Adrenal gland (tissue), 5 donors: ENCODE measurements around the gene PMPCA.

Experiments
- POLR2A ChIP-seq, 2 donors: fragments of 450-650 bp; IDR thresholded peaks; one replicate each; pipeline ENCODE4 v1.6.1; 2017; ENCODE audit warnings: antibody characterized with exemption in 2 of 2, mild to moderate bottlenecking in 2 of 2, moderate library complexity in 1 of 2
- TF ChIP-seq, protein P1 (sequence below), 6 experiments: fragments of 450-650 bp in 4 of 6; fragments of 200-600 bp in 2 of 6; sonication (generic) in 1 of 6; IDR thresholded peaks; 1 replicate in 5 of 6; 2 replicates in 1 of 6; pipeline versions ENCODE4 v1.5.1 to v1.8.0; 2016 to 2021; ENCODE audit warnings: antibody characterized with exemption in 6 of 6, mild to moderate bottlenecking in 2 of 6, moderate library complexity in 1 of 6
- donor health status: DM: no; HTN: no; CAD: no.

DNA sequence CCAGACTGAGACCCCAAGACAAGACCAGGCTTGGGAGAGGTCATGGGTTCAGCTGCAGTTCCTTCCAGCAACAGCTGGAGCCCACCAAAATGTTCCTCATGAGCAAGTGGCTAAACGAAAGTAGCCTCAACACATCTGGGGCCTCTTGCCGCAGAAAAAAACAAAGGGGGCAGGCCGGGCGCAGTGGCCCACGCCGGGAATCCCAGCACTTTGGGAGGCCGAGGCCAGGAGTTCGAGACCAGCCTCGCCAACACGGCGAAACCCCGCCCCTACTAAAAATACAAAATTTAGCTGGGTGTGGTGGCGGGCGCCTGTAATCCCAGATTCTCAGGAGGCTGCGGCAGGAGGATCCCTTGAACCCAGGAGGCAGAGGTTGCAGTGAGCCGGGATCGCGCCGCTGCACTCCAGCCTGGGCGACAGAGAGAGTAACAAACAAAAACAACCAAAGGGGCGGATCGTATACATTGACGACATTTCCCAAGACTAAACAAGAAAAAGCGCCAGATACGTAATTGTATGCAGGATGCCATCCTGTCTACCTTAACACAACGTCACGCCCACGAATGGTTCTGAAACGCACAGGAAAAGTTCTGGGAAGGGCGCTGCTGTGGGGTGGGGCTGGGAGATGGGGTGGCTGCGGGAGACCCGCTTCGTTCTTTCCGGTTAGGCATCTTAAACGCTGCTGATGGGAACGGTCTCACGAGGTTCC lies 27.5 kb downstream of the PMPCA start:
- TF ChIP-seq, protein P1, sequence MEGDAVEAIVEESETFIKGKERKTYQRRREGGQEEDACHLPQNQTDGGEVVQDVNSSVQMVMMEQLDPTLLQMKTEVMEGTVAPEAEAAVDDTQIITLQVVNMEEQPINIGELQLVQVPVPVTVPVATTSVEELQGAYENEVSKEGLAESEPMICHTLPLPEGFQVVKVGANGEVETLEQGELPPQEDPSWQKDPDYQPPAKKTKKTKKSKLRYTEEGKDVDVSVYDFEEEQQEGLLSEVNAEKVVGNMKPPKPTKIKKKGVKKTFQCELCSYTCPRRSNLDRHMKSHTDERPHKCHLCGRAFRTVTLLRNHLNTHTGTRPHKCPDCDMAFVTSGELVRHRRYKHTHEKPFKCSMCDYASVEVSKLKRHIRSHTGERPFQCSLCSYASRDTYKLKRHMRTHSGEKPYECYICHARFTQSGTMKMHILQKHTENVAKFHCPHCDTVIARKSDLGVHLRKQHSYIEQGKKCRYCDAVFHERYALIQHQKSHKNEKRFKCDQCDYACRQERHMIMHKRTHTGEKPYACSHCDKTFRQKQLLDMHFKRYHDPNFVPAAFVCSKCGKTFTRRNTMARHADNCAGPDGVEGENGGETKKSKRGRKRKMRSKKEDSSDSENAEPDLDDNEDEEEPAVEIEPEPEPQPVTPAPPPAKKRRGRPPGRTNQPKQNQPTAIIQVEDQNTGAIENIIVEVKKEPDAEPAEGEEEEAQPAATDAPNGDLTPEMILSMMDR (IDR thresholded peaks at IDR 0.05) = no peak
- no peak for TF ChIP-seq POLR2A (IDR thresholded peaks at IDR 0.05)
